RWPE2 (cell line): ENCODE results near the gene ACAD10.
"Not testable (repeated sequence)": the region's sequence is repeated elsewhere in the genome, so short reads cannot be mapped to it uniquely, and the experiment has no call there.

Experiments used
- ATAC-seq: fragments of 200-7000 bp; cut with Tn5 transposase; 3 replicates; pipeline ENCODE4 v1.9.1; 2021; ENCODE audit warnings: low read depth
- DNase-seq: peaks from one replicate; pipeline ENCODE4 v3.0.0-alpha.2; 2020; ENCODE audit warnings: low spot score
- H3K27ac ChIP-seq: fragments of 450-650 bp; 2 replicates; pipeline ENCODE4 v1.5.1; 2017; ENCODE audit warnings: mild to moderate bottlenecking; ENCODE audit not compliant: poor library complexity, severe bottlenecking
- H3K27me3 ChIP-seq: fragments of 250-450 bp; sonication (Bioruptor Pico); 2 replicates; pipeline ENCODE4 v1.5.1; 2021; ENCODE audit warnings: mild to moderate bottlenecking, moderate library complexity; ENCODE audit not compliant: insufficient read depth, poor library complexity, severe bottlenecking
- H3K36me3 ChIP-seq: fragments of 250-450 bp; sonication (Bioruptor Pico); 2 replicates; pipeline ENCODE4 v1.5.1; 2020; ENCODE audit warnings: low read depth, mild to moderate bottlenecking, moderate library complexity
- H3K4me1 ChIP-seq: fragments of 250-450 bp; sonication (Bioruptor Pico); 2 replicates; pipeline ENCODE4 v1.5.1; 2021; ENCODE audit warnings: mild to moderate bottlenecking, moderate library complexity; ENCODE audit not compliant: insufficient read depth, poor library complexity, severe bottlenecking
- H3K4me3 ChIP-seq: fragments of 250-450 bp; sonication (Bioruptor Pico); 2 replicates; pipeline ENCODE4 v1.5.1; 2021; ENCODE audit warnings: mild to moderate bottlenecking, moderate library complexity; ENCODE audit not compliant: severe bottlenecking
- H3K9me3 ChIP-seq: fragments of 250-450 bp; sonication (Bioruptor Pico); 2 replicates; pipeline ENCODE4 v1.5.1; 2021; ENCODE audit warnings: mild to moderate bottlenecking, moderate library complexity; ENCODE audit not compliant: severe bottlenecking
- TF ChIP-seq, protein P1 (sequence below): fragments of 450-650 bp; IDR thresholded peaks from one replicate; pipeline ENCODE4 v1.5.1; 2017; ENCODE audit warnings: mild to moderate bottlenecking, moderate library complexity; ENCODE audit not compliant: poor library complexity, severe bottlenecking

The ACAD10 gene

DNA sequence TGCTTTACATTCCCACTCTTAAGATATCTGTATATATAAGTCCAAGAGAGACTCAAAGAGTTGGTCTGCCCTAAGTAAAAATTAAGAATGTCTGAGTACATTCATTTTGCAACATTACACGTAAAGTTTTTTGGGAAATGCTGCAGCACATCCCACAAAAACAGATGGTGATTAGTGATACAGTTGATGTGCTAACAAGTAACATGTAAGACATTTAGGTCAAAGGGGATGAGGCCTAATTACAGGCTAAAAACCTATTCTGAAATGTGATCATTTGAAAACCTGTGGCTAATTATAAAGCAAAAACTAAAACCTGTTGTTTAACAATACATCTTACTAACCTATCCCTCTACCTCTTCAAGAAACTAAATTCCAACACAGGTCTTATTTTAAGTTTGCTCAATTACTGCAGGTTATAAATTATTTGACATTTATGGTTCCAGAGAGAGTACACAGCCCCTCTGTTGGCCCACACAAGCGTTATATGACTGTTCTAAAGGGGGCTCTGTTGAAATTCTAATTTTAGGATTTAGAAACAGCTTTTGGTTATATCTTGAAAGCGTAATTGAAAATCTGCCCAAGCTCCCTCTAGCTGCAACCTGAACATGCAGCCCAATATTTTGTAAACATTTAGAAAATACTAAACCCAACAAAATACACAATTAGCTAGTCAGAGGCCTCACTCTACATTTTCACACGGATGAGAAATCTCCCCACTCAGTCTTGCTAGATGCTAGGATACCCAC is 43.0 kb upstream of the ACAD10 start:
- TF ChIP-seq, protein P1, sequence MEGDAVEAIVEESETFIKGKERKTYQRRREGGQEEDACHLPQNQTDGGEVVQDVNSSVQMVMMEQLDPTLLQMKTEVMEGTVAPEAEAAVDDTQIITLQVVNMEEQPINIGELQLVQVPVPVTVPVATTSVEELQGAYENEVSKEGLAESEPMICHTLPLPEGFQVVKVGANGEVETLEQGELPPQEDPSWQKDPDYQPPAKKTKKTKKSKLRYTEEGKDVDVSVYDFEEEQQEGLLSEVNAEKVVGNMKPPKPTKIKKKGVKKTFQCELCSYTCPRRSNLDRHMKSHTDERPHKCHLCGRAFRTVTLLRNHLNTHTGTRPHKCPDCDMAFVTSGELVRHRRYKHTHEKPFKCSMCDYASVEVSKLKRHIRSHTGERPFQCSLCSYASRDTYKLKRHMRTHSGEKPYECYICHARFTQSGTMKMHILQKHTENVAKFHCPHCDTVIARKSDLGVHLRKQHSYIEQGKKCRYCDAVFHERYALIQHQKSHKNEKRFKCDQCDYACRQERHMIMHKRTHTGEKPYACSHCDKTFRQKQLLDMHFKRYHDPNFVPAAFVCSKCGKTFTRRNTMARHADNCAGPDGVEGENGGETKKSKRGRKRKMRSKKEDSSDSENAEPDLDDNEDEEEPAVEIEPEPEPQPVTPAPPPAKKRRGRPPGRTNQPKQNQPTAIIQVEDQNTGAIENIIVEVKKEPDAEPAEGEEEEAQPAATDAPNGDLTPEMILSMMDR: no peak
- H3K27me3 ChIP-seq: no peaks in the 10 kb centered on the region
- no peaks in the 10 kb centered on the region for H3K4me1 ChIP-seq
- H3K4me3 ChIP-seq: no peak overlapping the region
- ATAC-seq (no peak), DNase-seq (no peak)
- no peak overlapping the region for H3K27ac ChIP-seq
- H3K9me3 ChIP-seq: no peaks in the 10 kb centered on the region
- peaks cover 47% of the 10 kb centered on the region for H3K36me3 ChIP-seq

DNA sequence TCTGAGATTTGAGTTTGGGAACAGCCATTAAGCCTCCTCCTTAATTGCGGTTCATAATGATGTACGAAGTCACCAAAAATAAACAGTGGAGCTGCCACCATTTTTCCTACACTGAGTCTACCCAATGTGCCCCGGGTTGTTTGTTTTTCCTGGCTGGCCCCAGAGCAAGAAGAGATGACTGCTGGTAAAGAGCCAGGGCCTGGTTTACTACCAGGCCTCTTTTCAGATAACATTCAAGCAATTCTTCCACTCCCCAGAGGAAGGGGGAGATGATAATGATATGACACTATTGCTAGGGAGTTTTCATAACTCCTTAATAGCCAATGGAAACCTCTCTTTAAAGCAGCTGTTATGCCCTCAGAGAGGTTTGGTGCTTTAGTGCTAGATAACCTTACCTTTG is 42.4 kb upstream of the ACAD10 start:
- Histone ChIP-seq H3K27me3 (no peaks in the 10 kb centered on the region), H3K4me3 (no peak overlapping the region), H3K27ac (no peak overlapping the region), H3K36me3 (peaks cover 47% of the 10 kb centered on the region), H3K4me1 (no peaks in the 10 kb centered on the region), H3K9me3 (no peaks in the 10 kb centered on the region)
- TF ChIP-seq, protein P1: no peak
- no peak for ATAC-seq
- no peak for DNase-seq

DNA sequence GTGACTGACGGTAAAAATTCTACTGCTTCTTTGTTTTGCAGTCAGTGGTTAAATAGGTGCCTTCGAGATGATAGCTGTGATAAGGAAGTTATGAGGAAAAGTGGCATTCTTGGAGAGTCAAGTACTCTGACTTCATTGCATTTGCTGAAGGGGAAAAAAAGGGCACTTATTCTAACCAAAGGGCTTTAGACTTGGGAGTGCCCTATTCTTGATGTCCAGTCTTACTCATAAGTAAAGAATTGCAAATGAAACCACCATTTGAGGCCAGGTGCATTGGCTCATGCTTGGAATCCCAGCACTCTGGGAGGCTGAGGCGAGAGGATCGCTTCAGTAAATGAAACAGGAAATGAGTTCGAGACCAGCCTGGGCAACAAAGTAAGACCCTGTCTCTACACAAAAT is 40.4 kb upstream of the ACAD10 start:
- TF ChIP-seq, protein P1: no peak
- Histone ChIP-seq H3K4me1 (no peaks in the 10 kb centered on the region), H3K36me3 (peaks cover 64% of the 10 kb centered on the region), H3K27me3 (no peaks in the 10 kb centered on the region), H3K27ac (no peak overlapping the region), H3K4me3 (no peak overlapping the region), H3K9me3 (no peaks in the 10 kb centered on the region)
- no peak for DNase-seq
- ATAC-seq: no peak

DNA sequence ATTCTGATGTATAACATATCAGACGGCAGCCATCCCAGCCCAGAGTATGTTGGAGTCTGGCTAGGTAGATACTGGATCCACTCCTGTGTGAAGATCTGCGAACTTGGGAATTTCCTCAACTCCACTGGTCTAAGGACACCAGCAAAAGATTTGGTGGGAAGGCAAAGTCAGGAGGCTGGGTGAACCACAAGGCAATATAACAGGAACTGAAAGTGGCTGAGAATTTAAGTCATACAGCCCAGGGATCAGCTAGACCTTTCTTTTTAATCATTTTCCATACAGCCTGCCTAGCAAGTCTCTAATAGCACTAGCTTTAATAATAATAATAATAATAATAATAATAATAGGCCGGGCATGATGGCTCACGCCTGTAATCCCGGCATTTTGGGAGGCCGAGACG is 34.9 kb upstream of the ACAD10 start:
- ATAC-seq (no peak), DNase-seq (no peak)
- Histone ChIP-seq H3K9me3 (no peaks in the 10 kb centered on the region), H3K27me3 (no peaks in the 10 kb centered on the region), H3K4me3 (no peak overlapping the region), H3K36me3 (peaks cover 82% of the 10 kb centered on the region), H3K27ac (no peak overlapping the region), H3K4me1 (no peaks in the 10 kb centered on the region)
- TF ChIP-seq, protein P1: no peak

DNA sequence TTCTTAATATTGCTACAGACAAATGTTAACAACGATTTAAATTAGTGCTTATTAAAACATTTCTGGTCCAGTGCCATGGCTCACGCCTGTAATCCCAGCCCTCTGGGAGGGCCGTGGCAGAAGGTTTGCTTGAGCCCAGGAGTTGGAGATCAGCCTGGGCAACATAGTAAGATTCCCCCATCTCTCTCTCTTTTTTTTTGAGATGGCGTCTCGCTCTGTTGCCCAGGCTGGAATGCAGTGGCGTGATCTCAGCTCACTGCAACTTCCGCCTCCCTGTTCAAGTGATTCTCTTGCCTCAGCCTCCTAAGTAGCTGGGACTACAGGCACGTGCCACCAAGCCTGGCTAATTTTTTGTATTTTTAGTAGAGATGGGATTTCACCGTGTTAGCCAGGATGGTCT is 33.3 kb upstream of the ACAD10 start:
- peaks cover 81% of the 10 kb centered on the region for H3K36me3 ChIP-seq
- H3K27me3 ChIP-seq, H3K4me3 ChIP-seq, H3K27ac ChIP-seq, H3K4me1 ChIP-seq, H3K9me3 ChIP-seq, ATAC-seq, DNase-seq: not testable (repeated sequence)
